ENCODE results near the gene RMDN2.

RMDN2 gene, protein sequence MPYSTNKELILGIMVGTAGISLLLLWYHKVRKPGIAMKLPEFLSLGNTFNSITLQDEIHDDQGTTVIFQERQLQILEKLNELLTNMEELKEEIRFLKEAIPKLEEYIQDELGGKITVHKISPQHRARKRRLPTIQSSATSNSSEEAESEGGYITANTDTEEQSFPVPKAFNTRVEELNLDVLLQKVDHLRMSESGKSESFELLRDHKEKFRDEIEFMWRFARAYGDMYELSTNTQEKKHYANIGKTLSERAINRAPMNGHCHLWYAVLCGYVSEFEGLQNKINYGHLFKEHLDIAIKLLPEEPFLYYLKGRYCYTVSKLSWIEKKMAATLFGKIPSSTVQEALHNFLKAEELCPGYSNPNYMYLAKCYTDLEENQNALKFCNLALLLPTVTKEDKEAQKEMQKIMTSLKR

DNA sequence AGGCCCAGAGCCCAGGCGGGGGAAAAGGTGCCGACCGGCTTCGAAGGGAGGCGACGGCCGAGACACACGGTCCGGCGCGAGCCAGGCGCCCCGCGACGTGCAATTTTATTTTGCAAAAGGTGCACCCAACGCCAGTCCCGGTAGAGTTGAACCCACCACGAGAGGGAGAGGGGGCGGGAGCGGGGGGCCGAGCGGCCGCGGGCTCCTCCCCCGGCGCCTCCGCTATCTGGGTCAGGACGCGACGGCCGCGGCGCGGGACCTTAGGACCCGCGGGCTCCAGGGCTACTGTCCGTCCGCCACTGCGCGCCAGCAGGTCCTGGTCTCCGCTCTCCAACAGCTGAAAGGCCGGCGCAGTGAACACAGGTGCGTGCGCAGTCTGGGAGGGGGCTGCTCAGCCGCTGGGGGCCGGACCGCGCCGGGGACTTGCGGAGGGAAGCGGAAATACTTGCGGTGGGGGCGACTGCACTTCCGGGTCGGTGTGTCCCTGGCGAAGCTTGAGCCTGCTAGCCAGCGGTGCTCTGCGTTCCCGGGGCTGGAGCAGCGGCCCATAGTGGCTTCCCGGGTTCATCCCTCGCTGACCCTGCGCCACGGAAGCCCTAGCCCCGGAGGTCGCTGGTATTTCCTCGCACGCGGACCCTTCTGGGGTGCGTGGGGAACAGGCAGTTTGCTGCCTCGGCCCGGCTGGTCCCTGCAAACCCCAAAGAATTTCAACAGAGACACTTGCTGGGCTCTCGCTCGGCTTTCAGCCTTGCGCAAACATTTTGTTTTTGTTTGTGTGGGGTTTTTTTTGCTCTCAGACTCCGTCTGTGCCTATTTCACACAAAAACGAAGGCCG lies at the start of gene RMDN2:
Gene RMDN2, plus strand, starts transcription at position 225 of the 835 bp plus-strand sequence. CDS start 3,991 bp downstream, outside the sequence.
- peak; percentile 78 for DNase-seq

DNA sequence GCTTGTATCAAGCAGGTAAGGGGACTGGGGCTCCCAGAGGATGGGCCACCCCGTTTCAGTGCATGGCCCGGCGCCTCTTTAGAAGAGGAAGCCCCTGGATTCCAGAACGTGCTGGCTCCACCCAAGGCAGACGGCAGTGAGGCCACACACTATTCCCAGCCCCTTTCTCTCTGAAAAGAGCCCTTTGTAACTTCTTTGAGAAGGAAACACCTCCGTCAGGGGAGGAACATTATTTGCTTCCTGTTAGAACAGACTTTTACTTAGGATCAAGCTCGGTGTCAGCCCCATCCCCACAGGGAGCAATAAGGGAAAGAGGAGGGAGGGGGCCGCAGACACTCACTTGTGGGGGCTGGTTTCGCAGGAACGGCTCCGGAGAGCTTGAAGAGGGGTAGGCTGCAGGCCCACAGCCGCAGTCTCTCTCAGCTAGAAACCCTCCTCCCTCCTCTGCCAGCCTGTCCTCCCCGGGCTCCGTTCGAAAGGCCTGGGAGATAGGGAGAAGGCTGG lies 49.6 kb upstream of the RMDN2 start:
- DNase-seq, result no peak

DNA sequence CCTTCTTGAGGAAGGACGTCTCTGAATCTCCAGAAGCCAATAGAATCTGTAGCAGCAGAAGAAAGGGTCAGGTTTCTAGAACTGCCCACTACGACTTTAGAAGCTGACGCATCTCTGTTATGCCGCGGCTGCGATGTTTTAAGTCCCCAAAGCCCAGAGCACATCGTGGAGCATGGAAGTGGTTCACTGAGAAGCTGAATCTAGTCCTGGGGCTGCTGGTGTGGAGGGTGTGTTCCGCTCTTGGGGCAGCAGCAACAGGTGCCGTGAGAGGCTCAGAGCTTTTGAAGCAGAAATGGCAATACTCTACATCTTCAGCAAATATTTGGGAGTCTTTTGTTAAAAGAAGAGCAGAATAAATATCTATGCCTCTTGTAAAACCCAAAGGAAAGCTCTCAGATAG lies 48.9 kb upstream of the RMDN2 start:
- no peak for DNase-seq

DNA sequence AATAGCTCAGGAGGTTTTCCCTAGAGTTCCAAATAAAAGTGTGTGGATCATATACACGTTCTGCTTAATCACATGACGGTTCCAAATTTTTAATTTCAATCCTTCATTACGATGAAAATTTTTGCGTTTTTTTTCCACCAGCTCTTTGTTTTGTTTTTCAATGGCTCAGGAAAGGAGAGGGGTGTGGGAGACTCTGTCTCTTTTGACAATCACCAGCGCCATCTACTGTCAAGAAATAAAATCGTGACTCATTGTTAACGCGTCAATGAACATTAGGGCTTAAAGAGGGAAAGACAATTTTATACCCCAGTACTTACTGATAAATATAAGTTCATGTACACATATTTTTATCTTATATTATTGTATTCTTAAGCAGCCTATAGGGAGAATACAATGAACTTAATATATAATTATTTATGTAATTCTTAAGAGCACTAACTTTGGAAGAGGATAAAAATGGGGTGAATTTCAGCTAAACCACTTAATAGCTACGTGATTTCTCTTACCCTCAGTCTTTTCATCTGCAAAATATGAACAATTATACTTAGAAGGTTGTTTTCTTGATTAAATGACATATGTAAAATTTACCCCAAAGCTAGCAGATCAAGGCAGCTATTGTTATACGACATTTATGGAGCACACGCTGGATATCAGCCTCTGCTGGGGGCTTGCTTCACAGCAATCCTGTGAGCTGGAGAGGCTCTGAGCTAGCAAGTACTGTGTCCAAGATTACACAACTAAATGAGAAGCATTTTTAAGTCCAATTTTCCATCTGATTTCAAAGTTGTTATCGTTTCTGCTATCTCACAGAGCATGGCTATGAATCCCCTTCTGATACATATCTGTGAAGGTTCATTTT lies 47.4 kb upstream of the RMDN2 start:
- DNase-seq, result peak; percentile 35

DNA sequence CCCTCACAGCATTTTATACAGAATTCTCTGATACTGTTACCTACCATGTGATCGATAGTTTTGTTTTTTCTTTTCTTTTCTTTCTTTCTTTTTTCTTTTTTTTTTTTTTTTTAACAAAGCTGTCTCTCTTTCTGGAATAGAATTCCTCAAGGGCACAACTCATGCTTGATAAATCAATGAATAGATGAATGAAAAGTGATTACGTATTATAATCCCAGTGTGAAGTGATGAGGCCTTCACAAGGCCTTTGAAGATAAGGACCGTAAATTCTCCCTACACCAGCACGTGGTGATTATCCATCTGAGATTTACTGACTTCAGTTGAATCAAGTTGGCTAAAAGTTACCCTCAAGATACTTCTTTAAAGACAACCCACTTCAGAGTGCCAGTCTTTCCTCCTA lies 46.6 kb upstream of the RMDN2 start:
- DNase-seq, result no peak

DNA sequence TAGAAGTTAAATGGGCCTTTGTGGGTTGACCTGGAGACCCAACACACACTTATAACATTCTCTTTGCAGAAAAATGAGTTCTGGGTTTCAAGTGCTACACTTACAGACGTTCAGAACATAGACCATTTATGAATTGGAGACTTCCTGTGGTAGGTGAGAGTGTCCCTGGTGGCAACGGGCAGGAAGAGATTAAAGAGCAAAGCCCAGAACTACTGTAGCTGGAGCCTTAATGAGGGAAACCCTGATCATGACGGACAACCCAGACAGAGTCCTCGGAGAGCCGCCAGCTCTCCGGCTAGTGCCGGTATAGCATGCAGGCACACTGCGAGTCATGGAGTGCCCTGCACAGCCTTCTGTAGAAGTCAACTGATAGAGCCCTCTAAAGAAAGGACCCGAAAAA lies 44.5 kb upstream of the RMDN2 start:
- DNase-seq, result no peak

DNA sequence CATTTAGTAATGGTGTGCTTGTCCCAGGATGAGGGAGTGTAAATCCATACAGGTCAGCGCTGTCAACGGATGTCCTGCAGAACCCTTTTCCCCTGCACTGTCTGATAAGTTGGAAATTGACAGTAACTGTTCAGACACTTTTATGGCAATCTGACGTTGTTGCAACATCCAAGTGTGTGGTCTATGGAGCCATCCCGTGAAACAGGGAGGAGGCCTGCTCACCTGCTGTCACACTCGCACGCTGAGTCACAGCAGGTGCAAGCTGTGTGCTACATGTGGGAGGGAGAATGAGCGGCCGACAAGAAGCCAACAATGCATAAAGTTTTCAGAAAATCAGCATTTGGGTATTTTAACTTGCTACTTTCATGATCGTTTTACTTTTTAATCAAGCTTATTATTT lies 43.7 kb upstream of the RMDN2 start:
- DNase-seq, result no peak

DNA sequence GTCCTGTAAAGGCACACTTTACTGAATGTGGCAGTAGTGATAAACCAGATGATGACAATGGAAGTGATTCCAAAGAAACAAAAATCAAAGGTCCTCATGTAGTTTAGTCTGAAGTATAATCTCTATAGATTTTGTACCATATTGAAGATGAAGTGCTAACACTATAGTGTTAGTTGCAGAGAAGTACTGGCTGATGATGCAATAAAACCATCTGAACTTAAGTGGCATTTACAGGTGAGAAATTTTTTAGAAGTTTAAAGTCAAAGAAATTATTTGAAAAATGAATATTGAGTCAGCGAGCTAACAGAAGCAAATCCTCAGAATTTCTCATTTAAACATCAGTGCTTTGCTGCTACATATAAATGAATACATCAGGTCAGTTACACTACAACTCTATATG lies 43.1 kb upstream of the RMDN2 start:
- no peak for DNase-seq

DNA sequence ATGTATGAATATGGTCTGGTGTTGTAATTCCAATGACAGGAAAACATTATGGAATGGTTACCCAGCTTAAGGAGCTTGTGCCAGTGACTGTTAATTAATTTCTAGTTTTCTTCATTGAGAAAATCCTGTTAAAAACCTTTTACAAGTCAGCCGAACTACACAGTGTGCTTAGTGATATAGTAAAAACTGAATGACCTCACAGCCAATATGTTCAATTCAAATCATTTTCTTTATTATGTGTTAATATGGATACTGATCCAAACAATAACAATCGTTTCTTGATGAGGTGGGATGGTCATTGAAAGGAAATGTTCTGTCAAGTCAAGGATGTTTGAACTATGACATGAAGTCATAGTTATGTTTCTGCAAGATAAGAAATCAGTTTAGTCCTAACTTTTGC lies 41.6 kb upstream of the RMDN2 start:
- DNase-seq, result no peak

DNA sequence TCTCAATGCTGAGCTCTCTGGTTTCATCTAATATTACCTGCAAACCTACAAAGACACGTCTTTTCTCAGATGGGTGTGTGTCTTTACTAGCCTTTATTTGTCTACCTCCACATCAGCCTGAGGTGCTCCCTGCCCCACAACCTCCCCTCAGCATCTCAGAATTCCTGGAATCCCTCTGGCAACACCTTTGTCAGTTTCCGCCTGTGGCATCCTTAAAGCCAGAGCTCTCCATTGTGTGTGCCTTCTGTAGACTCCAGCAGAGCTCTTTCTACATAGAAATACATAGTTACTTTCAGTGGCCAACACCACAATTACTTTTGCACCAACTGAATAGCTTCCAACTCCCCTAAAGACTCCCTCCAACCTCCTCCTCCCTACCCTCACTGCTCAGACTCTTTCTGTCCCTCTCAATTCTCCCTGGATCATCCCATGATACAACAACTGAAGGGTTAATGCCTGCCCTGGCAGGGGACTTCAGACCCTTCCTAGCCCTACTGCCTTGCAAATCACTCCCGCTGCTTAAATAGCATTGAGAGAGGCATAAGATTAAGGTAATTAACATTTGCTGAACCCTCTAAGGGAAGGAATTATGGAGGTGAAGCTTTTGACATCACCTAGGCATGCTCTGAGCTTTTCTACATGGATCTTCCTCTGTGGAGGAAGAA lies 39.6 kb upstream of the RMDN2 start:
- DNase-seq, result no peak

DNA sequence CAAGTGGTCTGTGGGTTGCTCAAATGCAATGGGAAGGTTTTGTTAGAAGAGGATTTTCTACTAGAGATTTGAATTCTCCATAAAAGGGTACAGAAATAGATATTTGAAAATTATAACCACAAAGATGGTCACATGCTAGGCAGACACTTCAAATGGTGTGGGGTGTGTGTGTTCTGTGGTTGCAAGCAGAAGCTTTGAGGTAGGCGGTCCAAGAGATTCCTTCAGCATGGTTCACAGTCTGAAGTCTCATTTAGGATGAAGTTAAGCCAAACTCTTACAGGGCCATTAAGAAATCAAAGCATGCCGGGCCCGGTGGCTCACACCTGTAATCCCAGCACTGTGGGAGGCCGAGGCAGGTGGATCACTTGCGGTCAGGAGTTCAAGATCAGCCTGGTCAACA lies 38.3 kb upstream of the RMDN2 start:
- DNase-seq, result no peak

DNA sequence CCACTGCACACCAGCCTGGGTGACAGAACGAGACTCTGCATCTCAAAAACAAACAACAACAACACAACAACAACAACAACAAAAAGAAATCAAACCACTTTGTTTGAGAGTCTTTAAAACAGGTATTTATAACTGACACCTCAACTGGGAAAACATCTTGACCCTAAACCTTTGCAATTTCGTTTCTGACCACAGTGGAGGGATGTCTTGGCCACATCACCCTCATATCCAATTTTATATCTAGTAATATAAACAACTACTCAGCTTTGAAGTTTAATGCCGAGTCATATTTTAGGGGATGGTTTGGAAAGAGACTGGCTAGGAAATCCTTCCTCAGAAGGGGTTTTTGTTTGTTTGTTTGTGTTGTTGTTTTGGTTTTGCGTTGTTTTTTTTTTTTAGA lies 37.8 kb upstream of the RMDN2 start:
- no peak for DNase-seq

DNA sequence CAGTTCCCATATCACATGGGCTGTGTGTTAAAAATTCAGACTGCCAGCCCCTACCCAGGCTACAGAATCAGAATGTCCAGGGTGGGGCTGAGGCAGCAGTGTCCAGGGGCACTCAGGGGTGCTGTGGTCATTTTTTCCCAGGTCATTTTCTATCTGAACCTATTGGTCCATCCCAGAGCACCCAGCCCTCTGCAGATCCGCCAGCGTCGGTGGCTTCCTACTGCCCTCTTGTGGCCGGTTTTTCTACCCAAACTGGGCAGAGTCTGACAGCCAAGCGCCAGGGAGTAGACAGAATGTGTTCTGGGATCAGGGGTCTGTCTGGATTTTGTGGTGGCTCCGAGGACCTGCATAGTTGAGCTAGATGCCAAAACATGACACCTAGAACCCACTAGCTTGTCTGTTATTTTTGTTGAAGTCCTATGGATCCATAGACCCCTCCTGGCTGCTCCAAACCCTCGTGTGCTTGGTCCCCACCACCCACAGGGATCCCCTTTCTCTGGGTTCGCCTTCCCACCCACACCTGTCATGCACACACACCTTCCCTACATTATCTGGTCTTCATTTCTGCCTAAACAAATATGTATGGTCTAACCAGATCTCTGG lies 34.1 kb upstream of the RMDN2 start:
- peak; percentile 51 for DNase-seq

DNA sequence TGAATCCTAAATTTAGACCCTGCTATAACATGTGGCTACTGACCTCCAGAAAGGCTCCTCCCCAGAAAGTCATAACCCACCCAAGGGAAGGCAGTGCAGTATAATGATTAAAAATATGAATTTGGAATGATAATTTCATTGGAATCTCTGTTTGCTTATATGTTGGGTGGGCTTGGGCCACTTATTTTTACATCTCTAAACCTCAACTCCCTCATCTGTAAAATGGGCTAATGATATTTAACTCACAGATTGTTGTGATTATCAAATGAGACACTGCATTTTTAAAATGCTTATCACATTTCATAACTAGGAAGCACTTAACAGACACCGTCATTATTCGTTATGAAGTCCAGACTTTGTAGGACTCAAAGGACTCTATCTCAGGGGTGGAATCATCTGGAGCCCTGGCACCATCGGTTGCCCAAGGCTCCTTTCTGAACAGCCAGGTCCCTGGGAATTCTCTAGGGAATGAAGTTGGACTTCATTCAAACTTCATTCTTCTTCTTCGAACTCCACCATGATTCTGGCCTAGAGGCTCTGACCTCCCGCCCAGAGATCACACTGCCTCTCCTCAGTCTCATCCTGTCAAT lies 33.1 kb upstream of the RMDN2 start:
- no peak for DNase-seq

DNA sequence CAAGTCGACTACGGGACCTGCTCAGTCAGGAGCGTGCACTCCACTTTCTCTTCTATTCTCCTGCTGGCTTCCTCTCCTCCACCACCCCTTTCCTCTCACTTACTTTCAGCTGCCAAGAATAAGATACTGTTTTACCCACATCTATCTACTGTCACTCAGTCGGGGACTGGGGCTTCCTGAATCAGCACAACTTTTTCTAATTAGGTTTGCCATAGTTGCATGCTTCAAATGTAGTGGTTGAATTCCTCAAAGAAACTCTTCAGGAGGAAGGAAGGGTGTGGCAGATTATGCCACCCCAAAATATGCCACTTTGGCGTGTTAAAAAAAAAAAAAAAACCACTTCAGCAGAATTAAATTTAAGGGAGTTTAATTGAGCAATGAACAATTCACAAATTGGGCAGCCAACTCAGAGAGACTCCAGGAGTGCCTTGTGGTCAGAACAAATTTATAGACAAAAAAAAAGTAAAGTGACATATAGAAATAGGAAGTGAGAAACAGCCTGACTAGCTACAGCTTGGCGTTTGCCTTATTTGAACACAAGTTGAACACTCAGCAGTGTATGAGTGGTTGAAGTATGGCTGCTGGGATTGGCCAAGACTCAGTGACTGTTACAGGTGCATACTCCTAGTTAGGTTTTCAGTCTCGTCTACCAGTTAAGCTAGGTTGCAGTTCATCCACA lies 32.5 kb upstream of the RMDN2 start:
- DNase-seq, result no peak

DNA sequence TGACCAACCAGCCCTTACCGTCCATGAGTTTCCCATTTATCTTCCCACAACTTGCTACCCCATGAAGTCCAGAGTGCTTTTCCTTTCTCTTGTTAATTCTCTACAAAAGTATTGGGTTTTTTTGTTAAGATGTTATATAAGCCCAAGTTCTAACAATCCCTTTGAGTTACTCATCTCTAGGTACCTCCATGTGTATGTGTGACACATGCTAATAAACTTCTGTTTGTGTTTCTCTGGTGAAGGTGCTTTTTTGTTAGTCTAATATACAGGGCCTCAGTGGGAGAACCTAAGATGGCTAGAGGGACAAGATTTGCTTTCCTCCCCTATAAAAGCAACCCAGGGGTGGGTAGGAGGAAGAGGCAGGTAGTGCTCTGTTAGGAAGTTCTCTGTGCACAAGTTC lies 31.8 kb upstream of the RMDN2 start:
- no peak for DNase-seq

DNA sequence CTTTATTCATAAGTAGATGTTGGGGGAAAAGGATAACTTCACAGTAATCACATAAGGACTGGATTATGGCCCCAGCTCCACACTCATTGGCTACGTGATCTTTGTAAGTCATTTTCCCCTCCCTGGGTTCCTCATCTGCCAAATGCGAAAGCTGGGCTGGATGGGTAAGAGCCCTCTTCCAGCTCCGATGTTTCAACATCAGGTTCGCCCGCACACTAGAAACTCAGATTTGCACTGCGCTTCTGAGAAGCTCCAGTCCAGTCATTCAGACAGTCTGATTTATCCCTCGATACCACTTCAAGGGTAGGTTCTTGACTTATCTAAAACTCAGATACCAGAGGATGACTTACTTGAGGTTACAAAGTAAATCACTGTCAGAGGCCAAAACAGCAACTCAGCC lies 31.0 kb upstream of the RMDN2 start:
- DNase-seq, result no peak

DNA sequence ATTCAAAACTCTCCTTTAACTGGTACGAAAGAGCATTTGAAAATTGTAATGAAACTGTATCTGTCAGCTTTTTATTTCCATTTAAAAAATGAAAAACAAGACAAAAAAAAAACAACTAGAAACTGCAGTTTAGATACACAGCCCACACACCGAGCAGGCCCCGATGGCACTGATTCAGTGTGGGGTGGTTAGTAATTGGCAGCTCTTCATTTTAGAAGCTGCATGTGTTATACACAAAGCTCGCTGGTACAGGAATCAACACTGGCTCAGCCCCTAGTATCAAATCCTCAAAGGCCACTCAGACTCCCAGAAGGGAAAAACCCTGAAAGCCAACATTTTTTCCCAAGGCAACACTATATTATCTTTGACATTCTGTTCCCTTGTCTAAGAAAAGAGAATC lies 30.5 kb upstream of the RMDN2 start:
- DNase-seq, result no peak

DNA sequence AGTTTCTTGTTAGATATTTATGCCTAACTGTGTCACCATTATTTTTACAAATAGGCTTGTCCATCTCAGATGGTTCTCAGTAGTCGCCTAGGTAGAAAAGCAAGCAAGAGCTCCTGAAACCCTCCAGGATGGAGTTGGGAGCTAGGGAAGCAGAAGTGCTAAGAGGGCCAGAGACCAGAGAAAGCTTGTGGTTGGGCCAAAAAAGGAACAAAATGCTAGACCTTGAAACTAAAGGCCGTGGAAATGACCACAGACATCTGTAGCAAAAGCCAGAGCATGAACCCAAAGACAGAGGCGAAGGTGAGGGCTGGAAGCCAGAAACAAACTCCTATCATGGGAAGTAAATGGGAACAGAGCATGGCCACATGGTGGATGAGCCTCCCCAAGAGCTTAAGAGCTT lies 29.9 kb upstream of the RMDN2 start:
- no peak for DNase-seq

DNA sequence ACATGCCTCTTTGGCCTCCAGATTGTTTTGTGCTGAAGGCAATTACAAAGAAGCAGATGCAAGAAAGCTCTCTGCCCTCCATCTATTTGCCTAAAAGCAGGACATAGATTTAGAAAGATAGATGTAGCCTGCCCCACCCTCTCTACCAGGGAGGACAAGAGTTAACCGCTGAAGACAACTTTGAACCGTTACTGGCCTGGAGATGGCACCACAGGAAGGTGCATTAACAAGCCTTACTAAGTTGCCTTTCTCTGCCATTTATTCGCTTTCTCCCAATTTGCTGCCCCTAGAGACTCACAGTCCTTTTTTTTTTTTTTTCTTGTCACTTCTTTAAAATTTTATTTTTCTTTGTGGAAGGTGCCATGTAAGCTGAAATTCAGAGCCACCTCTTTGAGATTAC lies 28.8 kb upstream of the RMDN2 start:
- DNase-seq, result no peak

DNA sequence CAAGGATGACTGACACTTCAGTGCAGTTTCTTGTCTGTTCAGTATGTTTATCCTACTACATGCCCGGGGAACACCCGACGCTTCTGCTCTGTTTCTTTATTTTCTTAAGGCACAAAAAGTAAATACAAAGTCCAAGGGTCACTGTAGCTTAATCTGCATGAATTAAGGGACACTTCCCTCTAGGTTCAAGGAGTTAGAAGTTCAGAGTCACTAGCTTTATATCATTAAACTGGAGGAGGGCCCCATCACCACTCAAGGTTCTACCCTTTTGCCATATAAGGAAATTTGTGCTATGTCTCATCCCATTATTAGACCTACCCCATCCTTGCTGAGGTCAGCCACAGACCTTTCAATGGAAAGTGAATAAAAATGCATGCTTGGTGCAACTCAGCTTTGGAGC lies 27.6 kb upstream of the RMDN2 start:
- DNase-seq, result no peak

Measured in NCI-H1092 (cell line).